Measurements from ENCODE around the gene SLC37A4. TPM values are rescaled to one million over a fixed set of nuclear protein-coding genes. Genes with fewer than 3 reads are reported as not detected.
"Not testable (repeated sequence)": the region's sequence is repeated elsewhere in the genome, so short reads cannot be mapped to it uniquely, and the experiment has no call there.

SLC37A4 gene
- 5.5 TPM for total RNA-seq

- peak; percentile 87 for DNase-seq
Measured at GRCh38 chr11:119030329-119031047, at the start of gene SLC37A4. TSS of gene SLC37A4 (minus strand) at chr11:119030877.

- no peak for DNase-seq
Measured at GRCh38 chr11:119078675-119079420, 48.2 kb upstream of the SLC37A4 start.

GRCh38 chr11:119077839-119078238 lies 47.2 kb upstream of the SLC37A4 start:
- DNase-seq: no peak

GRCh38 chr11:119067371-119068222 lies 36.9 kb upstream of the SLC37A4 start, which contains the start of gene VPS11:
TSS of gene VPS11 (plus strand) at chr11:119067818. CDS start at chr11:119067824, 6 bp downstream.
- peak; percentile 92 for DNase-seq

- DNase-seq: no peak
Measured at GRCh38 chr11:119065369-119065768, 34.7 kb upstream of the SLC37A4 start.

GRCh38 chr11:119062779-119063178 lies 32.1 kb upstream of the SLC37A4 start:
- DNase-seq: no peak

- no peak for DNase-seq
Measured at GRCh38 chr11:119061256-119061655, 30.6 kb upstream of the SLC37A4 start.

GRCh38 chr11:119059128-119059527 lies 28.5 kb upstream of the SLC37A4 start:
- DNase-seq: not testable (repeated sequence)

- DNase-seq: peak; percentile 93
Measured at GRCh38 chr11:119057000-119057769, 26.5 kb upstream of the SLC37A4 start, which contains the start of gene HYOU1. TSS of gene HYOU1 (minus strand) at chr11:119057205. CDS start at chr11:119056160, 1,045 bp downstream.

- no peak for DNase-seq
Measured at GRCh38 chr11:119056421-119056999, 25.8 kb upstream of the SLC37A4 start.

- no peak for DNase-seq
Measured at GRCh38 chr11:119055901-119056300, 25.2 kb upstream of the SLC37A4 start.

- DNase-seq: no peak
Measured at GRCh38 chr11:119054418-119054817, 23.7 kb upstream of the SLC37A4 start.

GRCh38 chr11:119052163-119052814 lies 21.6 kb upstream of the SLC37A4 start:
- DNase-seq: no peak

GRCh38 chr11:119051440-119052162 lies 20.9 kb upstream of the SLC37A4 start:
- no peak for DNase-seq

GRCh38 chr11:119049081-119049480 lies 18.4 kb upstream of the SLC37A4 start:
- no peak for DNase-seq

GRCh38 chr11:119048644-119049043 lies 18.0 kb upstream of the SLC37A4 start:
- DNase-seq: no peak

GRCh38 chr11:119047205-119047604 lies 16.5 kb upstream of the SLC37A4 start:
- DNase-seq: no peak

- no peak for DNase-seq
Measured at GRCh38 chr11:119046489-119046888, 15.8 kb upstream of the SLC37A4 start.

GRCh38 chr11:119044708-119045107 lies 14.0 kb upstream of the SLC37A4 start:
- no peak for DNase-seq

- DNase-seq: no peak
Measured at GRCh38 chr11:119042927-119043326, 12.2 kb upstream of the SLC37A4 start.
